SK-N-SH treated with all-trans-retinoic acid at 6 μM for 48 hours (cell line): ENCODE measurements around the gene DHRS13.
"Not testable (repeated sequence)": the region's sequence is repeated elsewhere in the genome, so short reads cannot be mapped to it uniquely, and the experiment has no call there.

Experiments
- ATAC-seq: fragments of 200-7000 bp; cut with Tn5 transposase; 3 replicates; pipeline ENCODE4 v1.9.1; 2020; ENCODE audit warnings: mild to moderate bottlenecking, moderate library complexity
- ARNTL ChIP-seq: fragments of 450-650 bp; formaldehyde crosslinking; IDR thresholded peaks from 2 replicates; pipeline ENCODE4 v1.5.0; 2020; ENCODE audit warnings: low read depth, mild to moderate bottlenecking, moderate library complexity, borderline replicate concordance
- BACH2 ChIP-seq: fragments of 250-450 bp; sonication (Bioruptor Pico); IDR thresholded peaks from 2 replicates; pipeline ENCODE4 v1.9.0; 2021; ENCODE audit warnings: mild to moderate bottlenecking, borderline replicate concordance
- CSDC2 ChIP-seq: fragments of 250-450 bp; sonication (Bioruptor Pico); IDR thresholded peaks from 2 replicates; pipeline ENCODE4 v1.5.0; 2020; ENCODE audit warnings: mild to moderate bottlenecking, moderate library complexity
- ESRRG ChIP-seq: fragments of 250-450 bp; sonication (Bioruptor Pico); IDR thresholded peaks from 2 replicates; pipeline ENCODE4 v1.6.1; 2021; ENCODE audit warnings: mild to moderate bottlenecking
- GLIS3 ChIP-seq: fragments of 250-450 bp; sonication (Bioruptor Pico); IDR thresholded peaks from 2 replicates; pipeline ENCODE4 v1.5.0; 2020; ENCODE audit warnings: mild to moderate bottlenecking, moderate library complexity
- ISL1 ChIP-seq: fragments of 250-450 bp; sonication (Bioruptor Pico); IDR thresholded peaks from 2 replicates; pipeline ENCODE4 v2.1.2; 2022; ENCODE audit warnings: mild to moderate bottlenecking, moderate library complexity
- OSR1 ChIP-seq: fragments of 250-450 bp; sonication (Bioruptor Pico); IDR thresholded peaks from 2 replicates; pipeline ENCODE4 v1.8.0; 2022; ENCODE audit warnings: moderate library complexity, mild to moderate bottlenecking, inconsistent platforms
- RARB ChIP-seq: fragments of 250-450 bp; sonication (Bioruptor Pico); IDR thresholded peaks from 2 replicates; pipeline ENCODE4 v1.8.0; 2021; ENCODE audit warnings: mild to moderate bottlenecking, moderate library complexity
- SNAI2 ChIP-seq: fragments of 250-450 bp; sonication (Bioruptor Pico); IDR thresholded peaks from 2 replicates; pipeline ENCODE4 v1.5.0; 2020; ENCODE audit warnings: mild to moderate bottlenecking, moderate library complexity
- TCF4 ChIP-seq: fragments of 250-450 bp; sonication (Bioruptor Pico); IDR thresholded peaks from 2 replicates; pipeline ENCODE4 v1.8.0; 2021; ENCODE audit warnings: mild to moderate bottlenecking, moderate library complexity, borderline replicate concordance
- TOX ChIP-seq: fragments of 250-450 bp; sonication (Bioruptor Pico); IDR thresholded peaks from 2 replicates; pipeline ENCODE4 v1.8.0; 2021; ENCODE audit warnings: mild to moderate bottlenecking, moderate library complexity, borderline replicate concordance
- ZC3H10 ChIP-seq: fragments of 250-450 bp; sonication (Bioruptor Pico); IDR thresholded peaks from 2 replicates; pipeline ENCODE4 v1.5.1; 2021; ENCODE audit warnings: mild to moderate bottlenecking, moderate library complexity
- ZFP3 ChIP-seq: fragments of 250-450 bp; sonication (Bioruptor Pico); IDR thresholded peaks from 2 replicates; pipeline ENCODE4 v1.5.0; 2020; ENCODE audit warnings: mild to moderate bottlenecking, moderate library complexity
- ZFP30 ChIP-seq: fragments of 450-650 bp; formaldehyde crosslinking; IDR thresholded peaks from 2 replicates; pipeline ENCODE4 v1.5.0; 2022; ENCODE audit warnings: mild to moderate bottlenecking, moderate library complexity
- ZNF565 ChIP-seq: fragments of 450-650 bp; formaldehyde crosslinking; conservative IDR thresholded peaks from 2 replicates; pipeline ENCODE4 v1.5.0; 2020; ENCODE audit warnings: low read depth, mild to moderate bottlenecking, moderate library complexity
- ZNF70 ChIP-seq: fragments of 450-650 bp; formaldehyde crosslinking; IDR thresholded peaks from 2 replicates; pipeline ENCODE4 v1.5.0; 2020; ENCODE audit warnings: mild to moderate bottlenecking, moderate library complexity
- ZNF8 ChIP-seq: fragments of 450-650 bp; formaldehyde crosslinking; IDR thresholded peaks from 2 replicates; pipeline ENCODE4 v1.5.0; 2020; ENCODE audit warnings: mild to moderate bottlenecking, moderate library complexity
- TF ChIP-seq, protein P1 (sequence below): fragments of 250-450 bp; sonication (Bioruptor Pico); IDR thresholded peaks from 2 replicates; pipeline ENCODE4 v1.5.1; 2021; ENCODE audit warnings: mild to moderate bottlenecking, moderate library complexity
- TF ChIP-seq, protein P2 (sequence below): fragments of 250-450 bp; sonication (Bioruptor Pico); IDR thresholded peaks from 2 replicates; pipeline ENCODE4 v1.5.1; 2020; ENCODE audit warnings: low read depth, mild to moderate bottlenecking, moderate library complexity
- TF ChIP-seq, protein P3 (sequence below): fragments of 250-450 bp; sonication (Bioruptor Pico); IDR thresholded peaks from 2 replicates; pipeline ENCODE4 v1.8.0; 2021; ENCODE audit warnings: low read depth, mild to moderate bottlenecking, moderate library complexity, borderline replicate concordance

DHRS13 gene

DNA sequence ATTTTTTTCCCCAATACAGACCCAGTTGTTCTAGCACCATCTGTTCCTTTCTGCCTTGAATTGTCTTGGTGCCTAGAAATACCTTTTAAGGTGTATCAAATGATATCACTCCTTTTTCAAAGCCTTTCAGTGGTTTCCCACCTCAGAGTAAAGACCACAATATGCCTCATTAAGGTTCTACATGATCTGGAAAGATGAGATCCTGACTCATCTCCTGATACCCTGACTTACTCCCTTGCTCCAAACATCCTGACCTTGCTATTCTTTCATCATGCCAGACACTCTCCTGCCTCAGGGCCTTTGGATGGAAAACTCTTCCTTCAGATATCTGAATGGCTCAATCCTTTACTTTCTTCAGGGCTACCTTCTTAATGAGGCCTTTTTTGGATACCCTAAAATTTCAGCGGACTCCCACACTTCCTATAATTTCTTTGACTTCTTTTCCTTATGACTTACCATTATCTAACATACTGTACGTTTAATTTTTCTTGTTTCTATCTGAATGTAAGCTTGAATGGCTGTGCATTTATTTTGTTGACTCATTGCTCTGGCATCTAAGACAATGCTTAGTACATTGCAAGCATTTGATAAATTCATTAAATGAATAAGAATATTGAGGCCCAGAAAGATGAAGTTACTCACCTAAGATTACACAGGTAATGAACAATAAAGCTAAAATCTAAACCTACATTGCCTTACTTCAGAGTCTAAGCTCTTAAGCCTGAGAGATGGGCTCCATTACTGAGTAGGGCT lies 24.5 kb downstream of the DHRS13 start (continued):
- TF ChIP-seq CSDC2 (CRISPR knock-in tag) = no peak

DNA sequence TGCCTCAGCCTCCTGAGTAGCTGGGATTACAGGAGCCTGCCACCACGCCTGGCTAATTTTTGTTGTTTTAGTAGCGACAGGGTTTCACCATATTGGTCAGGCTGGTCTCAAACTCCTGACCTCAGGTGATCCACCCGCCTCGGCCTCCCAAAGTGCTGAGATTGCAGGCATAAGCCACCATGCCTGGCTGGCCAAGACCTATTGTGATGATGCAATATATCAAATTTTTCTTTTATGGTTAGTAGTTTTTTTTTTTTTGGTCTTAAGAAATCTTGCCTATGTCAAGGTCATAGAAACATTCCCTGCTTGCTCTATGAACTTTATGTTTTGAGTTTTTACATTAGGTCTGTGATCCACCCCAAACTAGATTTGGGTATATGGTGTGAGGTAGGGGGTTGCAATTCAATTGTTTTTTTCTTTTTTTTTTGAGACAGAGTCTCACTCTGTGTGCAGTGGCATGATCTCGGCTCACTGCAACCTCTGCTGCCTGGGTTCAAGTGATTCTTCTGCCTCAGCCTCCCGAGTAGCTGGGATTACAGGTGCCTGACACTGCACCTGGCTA lies 25.6 kb downstream of the DHRS13 start:
- not testable (repeated sequence) for ATAC-seq

DNA sequence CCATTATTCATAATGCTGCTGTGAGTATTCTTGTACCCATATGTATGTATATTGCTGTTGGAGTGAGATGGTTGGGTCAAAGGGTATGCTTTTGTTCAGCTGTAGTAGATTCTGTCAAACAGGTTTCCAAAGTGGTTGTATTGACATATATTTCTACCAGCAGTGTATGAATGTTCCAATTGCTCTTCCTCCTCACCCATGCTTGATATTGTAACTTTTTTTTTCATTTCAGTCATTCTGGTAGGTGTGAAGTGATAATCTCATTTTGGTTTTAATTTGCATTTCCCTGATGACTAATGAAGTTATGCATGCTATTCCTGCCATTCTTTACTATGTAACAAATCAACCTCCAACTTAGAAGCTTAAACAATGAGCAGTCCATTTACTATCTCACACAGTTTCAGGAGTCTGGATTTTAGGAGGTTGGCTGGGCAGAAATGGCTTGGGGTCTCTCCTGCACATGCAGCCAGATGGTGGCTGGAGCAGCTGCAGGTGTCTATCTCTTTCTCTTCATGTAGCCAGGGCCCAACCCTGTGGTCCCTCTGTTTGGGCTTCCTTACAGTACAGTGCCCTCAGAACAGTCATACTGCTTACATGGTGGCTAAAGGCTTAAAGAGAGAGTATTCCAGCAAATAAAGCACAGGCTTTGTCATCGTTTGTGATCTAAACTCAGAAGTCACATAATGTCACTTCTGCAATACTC lies 26.9 kb downstream of the DHRS13 start:
- ATAC-seq = no peak
- TF ChIP-seq ZNF565 (no peak), TOX (CRISPR knock-in tag) (no peak)
- TF ChIP-seq, all 23 proteins: peak for 0

DNA sequence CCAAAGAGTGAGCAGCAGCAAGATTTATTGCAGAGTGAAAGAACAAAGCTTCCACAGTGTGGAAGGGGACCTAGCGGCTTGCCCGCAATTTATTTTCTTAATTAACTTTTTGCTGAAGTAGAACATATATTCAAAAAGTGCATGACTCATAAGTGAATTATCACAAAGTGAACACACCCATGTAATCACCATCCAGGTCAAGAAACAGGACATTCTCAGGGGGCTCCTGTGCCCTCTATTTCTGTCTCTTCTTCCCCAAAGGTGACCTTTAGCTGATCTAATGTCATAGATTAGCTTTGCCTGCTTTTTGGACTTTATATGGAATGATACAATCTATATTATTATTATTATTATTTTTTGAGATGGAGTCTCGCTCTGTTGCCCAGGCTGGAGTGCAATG lies 28.1 kb downstream of the DHRS13 start:
- ATAC-seq = no peak
- TF ChIP-seq TCF4 (CRISPR knock-in tag) (no peak), ZFP3 (CRISPR knock-in tag) (no peak), ZFP30 (no peak), ZNF8 (CRISPR knock-in tag) (no peak), ZC3H10 (CRISPR knock-in tag) (no peak), ESRRG (no peak), ISL1 (CRISPR knock-in tag) (no peak), ZNF565 (no peak), ARNTL (CRISPR knock-in tag) (no peak)
- TF ChIP-seq, protein P1, sequence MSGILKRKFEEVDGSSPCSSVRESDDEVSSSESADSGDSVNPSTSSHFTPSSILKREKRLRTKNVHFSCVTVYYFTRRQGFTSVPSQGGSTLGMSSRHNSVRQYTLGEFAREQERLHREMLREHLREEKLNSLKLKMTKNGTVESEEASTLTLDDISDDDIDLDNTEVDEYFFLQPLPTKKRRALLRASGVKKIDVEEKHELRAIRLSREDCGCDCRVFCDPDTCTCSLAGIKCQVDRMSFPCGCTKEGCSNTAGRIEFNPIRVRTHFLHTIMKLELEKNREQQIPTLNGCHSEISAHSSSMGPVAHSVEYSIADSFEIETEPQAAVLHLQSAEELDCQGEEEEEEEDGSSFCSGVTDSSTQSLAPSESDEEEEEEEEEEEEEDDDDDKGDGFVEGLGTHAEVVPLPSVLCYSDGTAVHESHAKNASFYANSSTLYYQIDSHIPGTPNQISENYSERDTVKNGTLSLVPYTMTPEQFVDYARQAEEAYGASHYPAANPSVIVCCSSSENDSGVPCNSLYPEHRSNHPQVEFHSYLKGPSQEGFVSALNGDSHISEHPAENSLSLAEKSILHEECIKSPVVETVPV (CRISPR knock-in tag) = no peak
- TF ChIP-seq, protein P2, sequence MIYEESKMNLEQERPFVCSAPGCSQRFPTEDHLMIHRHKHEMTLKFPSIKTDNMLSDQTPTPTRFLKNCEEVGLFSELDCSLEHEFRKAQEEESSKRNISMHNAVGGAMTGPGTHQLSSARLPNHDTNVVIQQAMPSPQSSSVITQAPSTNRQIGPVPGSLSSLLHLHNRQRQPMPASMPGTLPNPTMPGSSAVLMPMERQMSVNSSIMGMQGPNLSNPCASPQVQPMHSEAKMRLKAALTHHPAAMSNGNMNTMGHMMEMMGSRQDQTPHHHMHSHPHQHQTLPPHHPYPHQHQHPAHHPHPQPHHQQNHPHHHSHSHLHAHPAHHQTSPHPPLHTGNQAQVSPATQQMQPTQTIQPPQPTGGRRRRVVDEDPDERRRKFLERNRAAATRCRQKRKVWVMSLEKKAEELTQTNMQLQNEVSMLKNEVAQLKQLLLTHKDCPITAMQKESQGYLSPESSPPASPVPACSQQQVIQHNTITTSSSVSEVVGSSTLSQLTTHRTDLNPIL (CRISPR knock-in tag) = no peak
- TF ChIP-seq, all 23 proteins: peak for 0

DNA sequence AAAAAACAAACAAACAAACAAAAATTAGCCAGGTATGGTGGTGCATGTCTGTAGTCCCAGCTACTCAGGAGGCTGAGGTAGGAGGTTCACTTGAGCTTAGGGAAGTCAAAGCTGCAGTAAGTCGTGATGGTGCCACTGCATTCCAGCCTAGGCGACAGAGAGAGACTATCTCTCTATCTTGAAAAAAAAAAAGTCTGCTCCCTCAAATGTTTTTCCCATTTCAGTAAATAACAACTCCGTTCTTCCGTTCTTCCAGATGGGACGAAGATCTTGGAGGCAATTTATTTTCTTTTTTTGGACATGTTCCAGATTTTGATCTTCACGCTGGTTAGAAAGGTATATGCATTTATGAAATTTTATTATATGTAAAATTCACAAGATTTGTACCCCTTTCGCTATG lies 29.0 kb downstream of the DHRS13 start:
- TF ChIP-seq, protein P1 (CRISPR knock-in tag) = no peak
- no peak for ATAC-seq

DNA sequence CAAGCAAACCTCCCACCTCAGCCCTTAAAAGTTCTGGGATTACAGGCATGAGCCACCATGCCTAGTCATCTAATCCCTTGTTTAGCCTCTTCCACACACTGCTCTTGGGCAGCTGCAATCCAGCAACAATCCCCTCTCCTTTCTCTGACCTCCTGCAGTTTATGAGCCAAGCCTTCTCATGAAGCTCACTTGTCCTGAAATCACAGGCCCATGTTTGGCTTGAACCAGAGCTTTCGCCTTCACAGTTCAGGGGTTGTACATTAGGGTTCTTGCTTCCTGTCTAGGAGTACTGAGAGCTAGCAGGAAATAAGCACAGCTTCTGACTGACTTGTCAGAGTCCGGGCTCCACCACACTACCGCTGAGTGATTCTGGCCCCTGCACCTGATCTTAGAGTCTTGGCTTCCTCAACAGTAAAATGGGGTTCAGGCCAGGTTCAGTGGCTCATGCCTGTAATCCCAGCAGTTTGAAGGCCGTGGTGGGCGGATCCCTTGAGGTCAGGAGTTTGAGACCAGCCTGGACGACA lies 31.8 kb downstream of the DHRS13 start:
- no peak for TF ChIP-seq ARNTL (CRISPR knock-in tag)
- no peak for TF ChIP-seq OSR1 (CRISPR knock-in tag)
- no peak for TF ChIP-seq ZNF565
- no peak for TF ChIP-seq ISL1 (CRISPR knock-in tag)
- TF ChIP-seq RARB (CRISPR knock-in tag) = no peak
- no peak for TF ChIP-seq SNAI2 (CRISPR knock-in tag)
- no peak for TF ChIP-seq ZFP3 (CRISPR knock-in tag)
- TF ChIP-seq TOX (CRISPR knock-in tag) = no peak
- no peak for ATAC-seq

DNA sequence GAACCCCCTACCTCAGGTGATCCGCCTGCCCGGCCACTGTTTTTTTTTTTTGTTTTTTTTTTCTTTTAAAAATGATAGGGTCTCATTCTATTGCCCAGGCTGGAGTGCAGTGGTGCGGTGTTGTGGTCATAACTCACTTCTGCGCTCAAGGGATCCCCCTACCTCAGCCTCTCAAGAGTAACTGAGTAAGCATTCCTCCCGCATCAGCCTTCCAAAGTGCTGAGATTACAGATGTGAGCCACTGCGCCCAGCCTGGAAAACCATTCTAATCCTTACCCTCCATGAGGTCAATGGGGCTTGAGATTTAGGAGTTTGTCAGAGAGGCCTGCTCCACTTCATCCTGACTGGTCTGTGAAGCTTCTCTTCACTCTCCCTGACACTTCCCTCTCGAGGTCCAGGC lies 35.6 kb downstream of the DHRS13 start:
- ATAC-seq = no peak

More for the DNA sequence above, 35.6 kb downstream of the DHRS13 start:
- TF ChIP-seq TCF4 (CRISPR knock-in tag) = no peak
- no peak for TF ChIP-seq ZNF565
- no peak for TF ChIP-seq BACH2 (CRISPR knock-in tag)
- no peak for TF ChIP-seq ARNTL (CRISPR knock-in tag)
- no peak for TF ChIP-seq GLIS3 (CRISPR knock-in tag)
- TF ChIP-seq OSR1 (CRISPR knock-in tag) = no peak
- TF ChIP-seq, protein P2 (CRISPR knock-in tag) = no peak
- TF ChIP-seq, protein P3, sequence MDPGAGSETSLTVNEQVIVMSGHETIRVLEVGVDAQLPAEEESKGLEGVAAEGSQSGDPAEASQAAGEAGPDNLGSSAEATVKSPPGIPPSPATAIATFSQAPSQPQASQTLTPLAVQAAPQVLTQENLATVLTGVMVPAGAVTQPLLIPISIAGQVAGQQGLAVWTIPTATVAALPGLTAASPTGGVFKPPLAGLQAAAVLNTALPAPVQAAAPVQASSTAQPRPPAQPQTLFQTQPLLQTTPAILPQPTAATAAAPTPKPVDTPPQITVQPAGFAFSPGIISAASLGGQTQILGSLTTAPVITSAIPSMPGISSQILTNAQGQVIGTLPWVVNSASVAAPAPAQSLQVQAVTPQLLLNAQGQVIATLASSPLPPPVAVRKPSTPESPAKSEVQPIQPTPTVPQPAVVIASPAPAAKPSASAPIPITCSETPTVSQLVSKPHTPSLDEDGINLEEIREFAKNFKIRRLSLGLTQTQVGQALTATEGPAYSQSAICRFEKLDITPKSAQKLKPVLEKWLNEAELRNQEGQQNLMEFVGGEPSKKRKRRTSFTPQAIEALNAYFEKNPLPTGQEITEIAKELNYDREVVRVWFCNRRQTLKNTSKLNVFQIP (CRISPR knock-in tag) = no peak
- no peak for TF ChIP-seq ZNF70 (CRISPR knock-in tag)
- TF ChIP-seq ESRRG = no peak
